ENCODE results near the gene USP24.

- TF ChIP-seq CTCF (IDR thresholded peaks at IDR 0.05; ENCODE audit: insufficient read depth, low read depth, low read length): no peak
- TF ChIP-seq EZH2 (IDR thresholded peaks at IDR 0.05; ENCODE audit: insufficient read depth, low read length): no peak
Measured at GRCh38 chr1:55095095-55095494, 120.1 kb downstream of the USP24 start.

All from astrocyte (in vitro differentiated cells and primary cell).